Ishikawa (cell line): Measurements from ENCODE around the gene PLSCR3.

ENCODE experiments used
- CEBPB ChIP-seq: IDR thresholded peaks from 2 replicates; pipeline ENCODE4 v1.6.1; 2012
- EP300 ChIP-seq: IDR thresholded peaks from 2 replicates; pipeline ENCODE4 v1.6.1; 2012; ENCODE audit warnings: borderline replicate concordance
- RAD21 ChIP-seq: IDR thresholded peaks from 2 replicates; pipeline ENCODE4 v1.6.1; 2012; ENCODE audit warnings: low read depth
- TF ChIP-seq, protein P1 (sequence below): IDR thresholded peaks from 2 replicates; pipeline ENCODE4 v1.6.1; 2012

DNA sequence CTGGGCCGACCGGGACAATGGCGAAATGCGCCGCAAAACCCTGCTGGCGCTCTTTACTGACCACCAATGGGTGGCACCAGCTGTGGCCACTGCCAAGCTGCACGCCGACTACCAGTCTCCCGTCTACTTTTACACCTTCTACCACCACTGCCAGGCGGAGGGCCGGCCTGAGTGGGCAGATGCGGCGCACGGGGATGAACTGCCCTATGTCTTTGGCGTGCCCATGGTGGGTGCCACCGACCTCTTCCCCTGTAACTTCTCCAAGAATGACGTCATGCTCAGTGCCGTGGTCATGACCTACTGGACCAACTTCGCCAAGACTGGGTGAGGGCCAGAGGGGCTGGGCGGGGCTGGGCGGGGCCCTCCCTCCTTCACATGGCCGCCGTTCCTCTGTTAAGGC is 21.5 kb upstream of the PLSCR3 start:
- TF ChIP-seq RAD21 (no peak), EP300 (no peak), CEBPB (no peak)
- TF ChIP-seq, protein P1, sequence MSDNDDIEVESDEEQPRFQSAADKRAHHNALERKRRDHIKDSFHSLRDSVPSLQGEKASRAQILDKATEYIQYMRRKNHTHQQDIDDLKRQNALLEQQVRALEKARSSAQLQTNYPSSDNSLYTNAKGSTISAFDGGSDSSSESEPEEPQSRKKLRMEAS: no peak
